Measurements from ENCODE around the gene SERINC1.

The SERINC1 gene

GRCh38 chr6:122452509-122452908, 19.1 kb downstream of the SERINC1 start:
- no peak overlapping the region for H3K4me3 ChIP-seq (ENCODE audit: low read depth, low read length)
- TF ChIP-seq MAX (IDR thresholded peaks at IDR 0.05; ENCODE audit: low read depth, low read length) (no peak), POLR2A (IDR thresholded peaks at IDR 0.05; ENCODE audit: extremely low read depth, insufficient read length) (no peak), MYC (IDR thresholded peaks at IDR 0.05; ENCODE audit: low read depth, low read length) (no peak), CTCF (IDR thresholded peaks at IDR 0.05; ENCODE audit: low read depth, low read length) (no peak)
- no peak for DNase-seq (ENCODE audit: low read depth)

- TF ChIP-seq POLR2A (IDR thresholded peaks at IDR 0.05; ENCODE audit: extremely low read depth, insufficient read length) (no peak), CTCF (IDR thresholded peaks at IDR 0.05; ENCODE audit: low read depth, low read length) (no peak), MAX (IDR thresholded peaks at IDR 0.05; ENCODE audit: low read depth, low read length) (no peak), MYC (IDR thresholded peaks at IDR 0.05; ENCODE audit: low read depth, low read length) (no peak)
- H3K4me3 ChIP-seq (ENCODE audit: low read depth, low read length) = no peak overlapping the region
- no peak for DNase-seq (ENCODE audit: low read depth)
Observed at GRCh38 chr6:122449069-122449468, 22.5 kb downstream of the SERINC1 start.

DNA sequence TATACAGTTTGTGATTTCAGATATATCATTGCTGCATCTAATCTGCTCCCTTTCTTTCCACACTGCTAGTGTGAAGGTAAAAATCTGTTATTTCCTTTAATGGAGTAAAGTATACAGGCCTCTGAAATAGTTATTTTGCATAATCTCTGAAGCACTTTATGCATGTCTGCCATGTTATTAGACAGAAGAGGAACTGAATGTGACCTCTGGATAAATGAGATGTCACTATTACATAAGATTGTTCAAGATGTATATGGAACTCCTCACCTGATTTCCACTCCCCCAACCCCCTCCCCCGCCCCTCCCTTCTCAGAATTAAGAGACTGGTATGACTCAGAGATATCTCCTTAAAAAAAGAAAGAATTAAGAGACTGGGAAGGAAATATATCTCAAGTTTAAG, 26.3 kb downstream of the SERINC1 start:
- TF ChIP-seq MYC (IDR thresholded peaks at IDR 0.05; ENCODE audit: low read depth, low read length) = no peak
- TF ChIP-seq CTCF (IDR thresholded peaks at IDR 0.05; ENCODE audit: low read depth, low read length) = no peak
- no peak for TF ChIP-seq POLR2A (IDR thresholded peaks at IDR 0.05; ENCODE audit: extremely low read depth, insufficient read length)
- DNase-seq (ENCODE audit: low read depth) = no peak

DNA sequence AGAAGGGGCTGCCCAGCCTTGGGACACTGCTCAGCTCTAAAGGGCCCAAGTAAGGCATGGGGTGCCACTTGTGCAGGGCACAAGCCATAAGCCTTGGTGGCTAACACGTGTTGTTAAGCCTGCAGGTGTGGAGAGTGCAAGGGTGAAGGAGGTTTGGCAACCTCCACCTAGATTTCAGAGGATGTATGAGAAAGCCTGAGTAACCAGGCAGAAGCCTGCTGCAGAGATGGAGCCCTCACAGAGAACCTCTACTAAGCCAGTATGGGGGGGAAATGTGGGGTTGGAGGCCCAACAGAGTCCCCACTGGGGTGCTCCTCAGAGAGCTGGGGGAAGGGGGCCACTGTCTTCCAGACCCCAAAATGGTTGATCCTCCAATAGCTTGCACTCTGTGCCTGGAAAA, 32.6 kb downstream of the SERINC1 start:
- DNase-seq (ENCODE audit: low read depth) = no peak
- H3K4me3 ChIP-seq (ENCODE audit: low read depth, low read length) = no peak overlapping the region
- TF ChIP-seq MAX (IDR thresholded peaks at IDR 0.05; ENCODE audit: low read depth, low read length) (no peak), POLR2A (IDR thresholded peaks at IDR 0.05; ENCODE audit: extremely low read depth, insufficient read length) (no peak), CTCF (IDR thresholded peaks at IDR 0.05; ENCODE audit: low read depth, low read length) (no peak), MYC (IDR thresholded peaks at IDR 0.05; ENCODE audit: low read depth, low read length) (no peak)

More for the DNA sequence above, 26.3 kb downstream of the SERINC1 start:
- no peak overlapping the region for H3K4me3 ChIP-seq (ENCODE audit: low read depth, low read length)

DNA sequence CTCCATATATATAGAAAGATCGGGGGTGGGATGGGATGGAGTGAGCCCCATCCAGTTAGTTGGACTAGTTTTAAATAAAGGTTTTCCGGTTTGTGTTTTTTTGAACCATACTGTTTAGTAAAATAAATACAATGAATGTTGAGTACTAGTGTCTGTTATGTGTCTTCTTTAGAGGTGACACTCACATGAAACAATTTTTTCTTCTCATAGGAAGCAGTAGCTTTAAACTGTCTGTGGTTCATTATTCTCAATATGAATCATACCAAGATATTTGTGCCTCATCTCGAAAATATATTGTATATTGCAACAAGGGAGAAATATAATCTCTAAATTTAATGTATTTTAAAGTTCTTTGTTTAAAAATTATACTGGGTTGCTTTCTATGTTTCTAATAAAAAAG, 38.8 kb downstream of the SERINC1 start:
- H3K4me3 ChIP-seq (ENCODE audit: low read depth, low read length) = no peak overlapping the region
- no peak for DNase-seq (ENCODE audit: low read depth)
- TF ChIP-seq MYC (IDR thresholded peaks at IDR 0.05; ENCODE audit: low read depth, low read length) (no peak), POLR2A (IDR thresholded peaks at IDR 0.05; ENCODE audit: extremely low read depth, insufficient read length) (no peak), CTCF (IDR thresholded peaks at IDR 0.05; ENCODE audit: low read depth, low read length) (no peak), MAX (IDR thresholded peaks at IDR 0.05; ENCODE audit: low read depth, low read length) (no peak)

GRCh38 chr6:122431780-122432179, 39.8 kb downstream of the SERINC1 start:
- no peak overlapping the region for H3K4me3 ChIP-seq (ENCODE audit: low read depth, low read length)
- DNase-seq (ENCODE audit: low read depth) = no peak
- no peak for TF ChIP-seq CTCF (IDR thresholded peaks at IDR 0.05; ENCODE audit: low read depth, low read length)
- TF ChIP-seq POLR2A (IDR thresholded peaks at IDR 0.05; ENCODE audit: extremely low read depth, insufficient read length) = no peak
- TF ChIP-seq MYC (IDR thresholded peaks at IDR 0.05; ENCODE audit: low read depth, low read length) = no peak
- no peak for TF ChIP-seq MAX (IDR thresholded peaks at IDR 0.05; ENCODE audit: low read depth, low read length)

Measured in NB4 (cell line).